Neural progenitor cell (in vitro differentiated cells): ENCODE measurements around the gene CDC42BPG. TPM values are rescaled to one million over a fixed set of nuclear protein-coding genes. Genes with fewer than 3 reads are reported as not detected.

Source experiments
- DNase-seq: peaks from one replicate; pipeline ENCODE4 v3.0.0-alpha.2; 2016; ENCODE audit warnings: low spot score
- H2AFZ ChIP-seq: fragments of 200-600 bp; sonication (generic); replicated peaks from 2 replicates; pipeline ENCODE4 v1.6.1; 2016; ENCODE audit warnings: antibody characterized with exemption
- H3F3A ChIP-seq: fragments of 200-600 bp; sonication (generic); 2 replicates; pipeline ENCODE4 v1.6.1; 2016; ENCODE audit warnings: antibody characterized with exemption, low read depth
- H3K27ac ChIP-seq: fragments of 200-600 bp; sonication (generic); 2 replicates; pipeline ENCODE4 v1.5.1; 2016; ENCODE audit warnings: mild to moderate bottlenecking
- H3K27me3 ChIP-seq: fragments of 200-600 bp; sonication (generic); 2 replicates; pipeline ENCODE4 v1.6.1; 2016; ENCODE audit warnings: mild to moderate bottlenecking, moderate library complexity
- H3K36me3 ChIP-seq: fragments of 200-600 bp; sonication (generic); 2 replicates; pipeline ENCODE4 v1.5.1; 2016
- H3K4me1 ChIP-seq: fragments of 200-600 bp; sonication (generic); 2 replicates; pipeline ENCODE4 v1.6.1; 2016; ENCODE audit warnings: mixed run types
- H3K4me2 ChIP-seq: fragments of 200-600 bp; sonication (generic); 2 replicates; pipeline ENCODE4 v1.6.1; 2016
- H3K4me3 ChIP-seq: fragments of 200-600 bp; sonication (generic); 2 replicates; pipeline ENCODE4 v1.5.1; 2016
- H3K79me2 ChIP-seq: fragments of 200-600 bp; sonication (generic); 2 replicates; pipeline ENCODE4 v1.6.1; 2016; ENCODE audit warnings: low read depth
- H3K9ac ChIP-seq: fragments of 200-600 bp; sonication (generic); 2 replicates; pipeline ENCODE4 v1.6.1; 2016
- H3K9me3 ChIP-seq: fragments of 200-600 bp; sonication (generic); 2 replicates; pipeline ENCODE4 v1.5.1; 2016; ENCODE audit warnings: low read depth
- H4K20me1 ChIP-seq: fragments of 200-600 bp; sonication (generic); 2 replicates; pipeline ENCODE4 v1.6.1; 2016; ENCODE audit warnings: low read depth
- H3K27ac Mint-ChIP-seq: 3 replicates; pipeline ENCODE4 v1.8.0; 2021; ENCODE audit warnings: mixed read lengths
- H3K27me3 Mint-ChIP-seq: 2 replicates; pipeline ENCODE4 v1.8.0; 2022; ENCODE audit warnings: low read depth, mild to moderate bottlenecking, inconsistent platforms, moderate library complexity, mixed read lengths; ENCODE audit not compliant: insufficient read depth
- H3K36me3 Mint-ChIP-seq: 3 replicates; pipeline ENCODE4 v1.8.0; 2021; ENCODE audit warnings: mixed read lengths
- H3K4me1 Mint-ChIP-seq: 3 replicates; pipeline ENCODE4 v1.8.0; 2021; ENCODE audit warnings: mixed read lengths
- H3K4me3 Mint-ChIP-seq: 3 replicates; pipeline ENCODE4 v1.8.0; 2021; ENCODE audit warnings: mild to moderate bottlenecking, moderate library complexity, mixed read lengths
- H3K9me3 Mint-ChIP-seq: 3 replicates; pipeline ENCODE4 v1.8.0; 2020; ENCODE audit warnings: mixed read lengths
- EZH2 ChIP-seq: fragments of 200-600 bp; sonication (generic); IDR thresholded peaks from 2 replicates; pipeline ENCODE4 v1.6.1; 2017; ENCODE audit warnings: antibody characterized with exemption, mild to moderate bottlenecking, moderate library complexity
- EZH2phosphoT487 ChIP-seq: fragments of 200-600 bp; sonication (generic); IDR thresholded peaks from 2 replicates; pipeline ENCODE4 v1.6.1; 2017; ENCODE audit warnings: antibody characterized with exemption
- total RNA-seq: library from RNA; depleted of rRNA; stranded (reverse); fragments of >200 nt; gene quantifications from 2 replicates; pipeline ENCODE4 v1.2.3, GENCODE V29; 2015; ENCODE audit warnings: low replicate concordance
- TF ChIP-seq, protein P1 (sequence below): fragments of 200-600 bp; sonication (generic); IDR thresholded peaks from 2 replicates; pipeline ENCODE4 v1.5.1; 2017; ENCODE audit warnings: antibody characterized with exemption, mild to moderate bottlenecking

CDC42BPG gene
- total RNA-seq, 1 donor from 2014 or later, result 0.62 TPM

DNA sequence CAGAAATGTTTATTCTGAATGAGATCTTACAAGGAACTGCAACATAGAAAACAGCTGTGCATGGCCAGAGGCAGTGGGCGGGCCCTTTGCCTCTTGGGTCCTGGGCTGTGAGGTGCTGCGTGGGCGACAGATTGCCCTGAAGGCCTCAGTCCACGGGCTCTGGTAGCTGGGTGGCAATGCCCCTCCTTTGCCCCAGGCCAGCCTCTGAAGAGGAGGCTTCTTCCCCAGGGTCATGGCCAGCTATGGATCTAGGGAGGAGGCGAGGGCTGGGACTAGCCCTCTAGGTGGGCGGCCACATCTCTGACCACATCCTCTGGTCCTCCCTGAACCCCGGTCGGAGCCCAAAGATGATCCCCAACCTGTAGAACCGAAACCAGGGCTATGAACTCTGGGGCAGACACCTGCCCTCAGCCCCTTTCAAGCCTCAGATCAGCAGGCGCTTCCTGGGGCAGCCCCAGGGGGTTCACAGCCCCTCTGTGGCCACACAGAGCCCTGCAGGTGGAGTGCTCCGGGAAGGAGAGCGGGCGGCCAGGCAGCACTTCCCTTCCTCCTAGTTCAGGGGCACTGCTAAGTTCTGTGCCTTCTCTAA lies 6.6 kb upstream of the CDC42BPG start:
- Histone ChIP-seq H3K9ac (no peak overlapping the region), H3K4me1 (no peaks in the 10 kb centered on the region), H3F3A (peaks cover 14% of the 10 kb centered on the region), H3K9me3 (no peaks in the 10 kb centered on the region), H3K79me2 (no peaks in the 10 kb centered on the region), H3K36me3 (no peaks in the 10 kb centered on the region), H3K4me3 (no peak overlapping the region), H4K20me1 (no peaks in the 10 kb centered on the region), H3K27ac (no peak overlapping the region), H3K27me3 (no peaks in the 10 kb centered on the region), H2AFZ (no peak overlapping the region), H3K4me2 (no peak overlapping the region)
- H3K27ac Mint-ChIP-seq, result no peak overlapping the region
- H3K9me3 Mint-ChIP-seq, result no peaks in the 10 kb centered on the region
- DNase-seq, result no peak
- no peak overlapping the region for H3K4me3 Mint-ChIP-seq
- TF ChIP-seq EZH2phosphoT487, result no peak
- TF ChIP-seq, protein P1, sequence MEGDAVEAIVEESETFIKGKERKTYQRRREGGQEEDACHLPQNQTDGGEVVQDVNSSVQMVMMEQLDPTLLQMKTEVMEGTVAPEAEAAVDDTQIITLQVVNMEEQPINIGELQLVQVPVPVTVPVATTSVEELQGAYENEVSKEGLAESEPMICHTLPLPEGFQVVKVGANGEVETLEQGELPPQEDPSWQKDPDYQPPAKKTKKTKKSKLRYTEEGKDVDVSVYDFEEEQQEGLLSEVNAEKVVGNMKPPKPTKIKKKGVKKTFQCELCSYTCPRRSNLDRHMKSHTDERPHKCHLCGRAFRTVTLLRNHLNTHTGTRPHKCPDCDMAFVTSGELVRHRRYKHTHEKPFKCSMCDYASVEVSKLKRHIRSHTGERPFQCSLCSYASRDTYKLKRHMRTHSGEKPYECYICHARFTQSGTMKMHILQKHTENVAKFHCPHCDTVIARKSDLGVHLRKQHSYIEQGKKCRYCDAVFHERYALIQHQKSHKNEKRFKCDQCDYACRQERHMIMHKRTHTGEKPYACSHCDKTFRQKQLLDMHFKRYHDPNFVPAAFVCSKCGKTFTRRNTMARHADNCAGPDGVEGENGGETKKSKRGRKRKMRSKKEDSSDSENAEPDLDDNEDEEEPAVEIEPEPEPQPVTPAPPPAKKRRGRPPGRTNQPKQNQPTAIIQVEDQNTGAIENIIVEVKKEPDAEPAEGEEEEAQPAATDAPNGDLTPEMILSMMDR, result no peak
- TF ChIP-seq EZH2, result no peak
- H3K4me1 Mint-ChIP-seq, result peaks cover 7% of the 10 kb centered on the region
- H3K36me3 Mint-ChIP-seq, result peaks cover 2% of the 10 kb centered on the region
- H3K27me3 Mint-ChIP-seq, result peaks cover 12% of the 10 kb centered on the region

- no peak overlapping the region for H3K4me3 Mint-ChIP-seq
Observed at GRCh38 chr11:64849598-64850356, 5.3 kb upstream of the CDC42BPG start.

GRCh38 chr11:64848826-64849597 lies 4.6 kb upstream of the CDC42BPG start:
- H4K20me1 ChIP-seq, result no peaks in the 10 kb centered on the region
- Mint-ChIP-seq H3K9me3 (no peaks in the 10 kb centered on the region), H3K36me3 (no peaks in the 10 kb centered on the region), H3K27ac (no peak overlapping the region), H3K4me3 (no peak overlapping the region), H3K4me1 (peaks cover 11% of the 10 kb centered on the region), H3K27me3 (peaks cover 13% of the 10 kb centered on the region)
- peaks cover 9% of the 10 kb centered on the region for H3K27me3 ChIP-seq
- H3K27ac ChIP-seq, result no peak overlapping the region
- no peak overlapping the region for H3K4me2 ChIP-seq
- DNase-seq, result peak; percentile 69
- H3F3A ChIP-seq, result peaks cover 24% of the 10 kb centered on the region
- H3K9me3 ChIP-seq, result no peaks in the 10 kb centered on the region
- peaks cover under 1% of the 10 kb centered on the region for H3K4me1 ChIP-seq
- peak overlapping the region; percentile 32 for H2AFZ ChIP-seq
- H3K79me2 ChIP-seq, result no peaks in the 10 kb centered on the region
- no peak overlapping the region for H3K9ac ChIP-seq
- no peak for TF ChIP-seq EZH2phosphoT487
- TF ChIP-seq, protein P1, result peak; percentile 52
- H3K36me3 ChIP-seq, result no peaks in the 10 kb centered on the region
- no peak overlapping the region for H3K4me3 ChIP-seq

More at GRCh38 chr11:64849598-64850356, 5.3 kb upstream of the CDC42BPG start:
- H2AFZ ChIP-seq, result no peak overlapping the region
- no peak for DNase-seq
- H3K4me1 Mint-ChIP-seq, result peaks cover 10% of the 10 kb centered on the region
- H3K36me3 Mint-ChIP-seq, result peaks cover 2% of the 10 kb centered on the region
- TF ChIP-seq EZH2 (no peak), EZH2phosphoT487 (no peak)
- TF ChIP-seq, protein P1, result no peak
- no peaks in the 10 kb centered on the region for H4K20me1 ChIP-seq
- H3K79me2 ChIP-seq, result no peaks in the 10 kb centered on the region
- H3K4me1 ChIP-seq, result no peaks in the 10 kb centered on the region
- no peak overlapping the region for H3K4me2 ChIP-seq
- peaks cover 12% of the 10 kb centered on the region for H3K27me3 Mint-ChIP-seq
- H3K27ac Mint-ChIP-seq, result peak overlapping the region; percentile 42
- no peak overlapping the region for H3K4me3 ChIP-seq
- H3K9me3 ChIP-seq, result no peaks in the 10 kb centered on the region
- H3F3A ChIP-seq, result peaks cover 24% of the 10 kb centered on the region
- H3K27me3 ChIP-seq, result peaks cover under 1% of the 10 kb centered on the region
- no peak overlapping the region for H3K27ac ChIP-seq
- no peak overlapping the region for H3K9ac ChIP-seq
- H3K9me3 Mint-ChIP-seq, result no peaks in the 10 kb centered on the region
- no peaks in the 10 kb centered on the region for H3K36me3 ChIP-seq
